ENCODE results near the gene RPS26.

DNA sequence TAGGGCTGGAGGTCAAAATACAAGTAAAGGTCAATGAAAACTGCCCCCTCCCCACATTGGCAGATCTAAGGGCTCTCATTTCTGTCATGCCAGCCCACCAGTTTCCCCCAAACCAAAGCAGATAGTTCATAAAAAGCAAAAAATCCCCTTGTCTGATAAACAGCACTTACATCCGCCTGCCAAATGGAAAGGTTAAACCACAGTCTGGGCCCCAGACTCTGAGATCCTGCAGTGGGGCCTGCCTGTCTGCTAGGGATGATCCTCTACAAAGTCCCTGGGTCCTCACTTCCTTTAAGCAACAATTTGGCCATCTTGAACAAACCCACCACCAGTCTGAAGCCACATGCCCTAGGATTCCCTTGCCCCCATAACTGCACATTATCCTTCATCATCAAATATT is 9.7 kb upstream of the RPS26 start:
- TF ChIP-seq CTCF (IDR thresholded peaks at IDR 0.05) (no peak), POLR2AphosphoS5 (IDR thresholded peaks at IDR 0.05) (no peak)

Data from gastroesophageal sphincter (tissue), 3 donors.